HepG2 (cell line): ENCODE measurements around the gene FAM187B. TPM values are rescaled to one million over a fixed set of nuclear protein-coding genes. Genes with fewer than 3 reads are reported as not detected.
A peak's percentile ranks its signal among the peaks of the same experiment; 100 is the strongest.

Source experiments
- ATAC-seq: fragments of 200-7000 bp; cut with Tn5 transposase; 3 replicates; pipeline ENCODE4 v1.9.1; 2020; ENCODE audit warnings: mild to moderate bottlenecking, moderate library complexity
- BruUV-seq: library from RNA; stranded (reverse); fragments of 400-500 nt; replicated peaks from 2 replicates; lab custom pipeline; 2021; lab: Mats Ljungman, UMichigan
- CTCF ChIA-PET: fragments of 300-600 bp; formaldehyde crosslinking; extraction: SDS; loops from one replicate; lab custom pipeline; 2021; ENCODE audit warnings: low total read pairs, inconsistent platforms, low intra/inter-chr PET ratio; lab: Yijun Ruan, JAX
- POLR2A ChIA-PET: fragments of 350-600 bp; sonication (Branson Sonifier 250); formaldehyde crosslinking; loops from one replicate; lab custom pipeline; 2020; ENCODE audit warnings: antibody characterized with exemption, inconsistent platforms; lab: Yijun Ruan, JAX
- DNase-seq: peaks from one replicate; pipeline ENCODE4 v3.0.0-alpha.2; 2015; ENCODE audit warnings: low spot score
- FAIRE-seq: peaks from 3 replicates; lab custom pipeline; 2011; peaks lifted over from hg19 to GRCh38; lab: Jason Lieb, UNC
- H2AFZ ChIP-seq: one replicate; pipeline ENCODE4 v1.6.1; 2011; ENCODE audit warnings: low read length, inconsistent platforms
- H3K27ac ChIP-seq: fragments of 300-600 bp; 3 replicates; pipeline ENCODE4 v1.8.0; 2011; ENCODE audit warnings: mixed run types, mild to moderate bottlenecking, mixed read lengths, low read length, inconsistent platforms; ENCODE audit not compliant: insufficient read depth; ENCODE audit errors: extremely low read length
- H3K27me3 ChIP-seq, 2 experiments: fragments of 200-600 bp in 1 of 2; 2 replicates in 1 of 2; 3 replicates in 1 of 2; pipeline versions ENCODE4 v1.6.0 to v1.8.0; 2011; ENCODE audit warnings: low read length in 2 of 2, mild to moderate bottlenecking in 2 of 2, moderate library complexity in 2 of 2, inconsistent platforms in 1 of 2; ENCODE audit not compliant: insufficient read depth in 2 of 2, control insufficient read depth in 1 of 2
- H3K36me3 ChIP-seq, 2 experiments: fragments of 200-600 bp in 1 of 2; replicated peaks in 1 of 2; 2 replicates in 1 of 2; 3 replicates in 1 of 2; pipeline versions ENCODE4 v1.5.1 to v1.8.0; 2011; ENCODE audit warnings: low read length in 2 of 2, inconsistent platforms in 1 of 2; ENCODE audit not compliant: insufficient read depth in 2 of 2, control insufficient read depth in 1 of 2
- H3K4me1 ChIP-seq: 2 replicates; pipeline ENCODE4 v1.5.1; 2012; ENCODE audit warnings: low read length, inconsistent platforms; ENCODE audit not compliant: insufficient read depth
- H3K4me2 ChIP-seq: 2 replicates; pipeline ENCODE4 v1.6.0; 2011; ENCODE audit warnings: low read depth, low read length, inconsistent platforms
- H3K4me3 ChIP-seq, 3 experiments: fragments of 200-600 bp in 1 of 3; sonication (generic), shearing (Covaris generic) in 1 of 3; replicated peaks in 1 of 3; 2 replicates each; pipeline ENCODE4 v1.5.1; 2011 to 2016; ENCODE audit warnings: low read length in 3 of 3, inconsistent platforms in 2 of 3, low read depth in 2 of 3, mild to moderate bottlenecking in 2 of 3, control low read depth in 1 of 3, mixed read lengths in 1 of 3; ENCODE audit not compliant: insufficient read depth in 1 of 3
- H3K79me2 ChIP-seq: one replicate; pipeline ENCODE4 v1.6.1; 2011; ENCODE audit warnings: low read length, inconsistent platforms; ENCODE audit not compliant: insufficient read depth
- H3K9ac ChIP-seq: 2 replicates; pipeline ENCODE4 v1.6.0; 2011; ENCODE audit warnings: mild to moderate bottlenecking, low read depth, low read length, inconsistent platforms; ENCODE audit not compliant: insufficient read depth
- H3K9me3 ChIP-seq: 2 replicates; pipeline ENCODE4 v1.5.1; 2012; ENCODE audit warnings: mild to moderate bottlenecking, low read length
- H4K20me1 ChIP-seq: 2 replicates; pipeline ENCODE4 v1.6.0; 2011; ENCODE audit warnings: inconsistent platforms, mild to moderate bottlenecking, low read length, moderate library complexity; ENCODE audit not compliant: insufficient read depth
- ARNT2 ChIP-seq: sonication (generic); formaldehyde crosslinking; IDR thresholded peaks from 2 replicates; pipeline ENCODE4 v1.8.0; 2022; ENCODE audit warnings: mild to moderate bottlenecking, low read depth, missing genetic modification reagents, moderate library complexity
- CREB1 ChIP-seq, 2 experiments: fragments of 450-650 bp in 1 of 2; IDR thresholded peaks; 2 replicates each; pipeline ENCODE4 v1.6.1; 2016 to 2017; ENCODE audit warnings: control low read depth in 1 of 2, mild to moderate bottlenecking in 1 of 2, missing compliant biosample characterization in 1 of 2, missing genetic modification characterization in 1 of 2
- HHEX ChIP-seq: IDR thresholded peaks from 2 replicates; pipeline ENCODE4 v1.6.1; 2016; ENCODE audit warnings: control low read depth
- HNF4A ChIP-seq: sonication (generic); formaldehyde crosslinking; IDR thresholded peaks from 2 replicates; pipeline ENCODE4 v1.4.0; 2020; ENCODE audit warnings: missing genetic modification reagents
- JUN ChIP-seq: sonication (generic); formaldehyde crosslinking; IDR thresholded peaks from 2 replicates; pipeline ENCODE4 v1.4.0; 2020; ENCODE audit warnings: mild to moderate bottlenecking, missing genetic modification reagents
- JUND ChIP-seq: sonication (generic); formaldehyde crosslinking; IDR thresholded peaks from 2 replicates; pipeline ENCODE4 v1.8.0; 2022; ENCODE audit warnings: mild to moderate bottlenecking, missing genetic modification reagents
- KLF16 ChIP-seq, 2 experiments: sonication (generic) in 1 of 2; formaldehyde crosslinking in 1 of 2; IDR thresholded peaks; 2 replicates each; pipeline versions ENCODE4 v1.6.1 to v1.8.0; 2016 to 2023; ENCODE audit warnings: missing genetic modification reagents in 2 of 2, missing compliant biosample characterization in 1 of 2
- NR2C2 ChIP-seq: sonication (generic); formaldehyde crosslinking; IDR thresholded peaks from 2 replicates; pipeline ENCODE4 v1.4.0; 2020; ENCODE audit warnings: missing genetic modification reagents, mild to moderate bottlenecking, moderate library complexity, borderline replicate concordance
- NR2F1 ChIP-seq, 2 experiments: fragments of 450-650 bp in 1 of 2; formaldehyde crosslinking in 1 of 2; IDR thresholded peaks; 2 replicates each; pipeline versions ENCODE4 v1.5.0 to v1.6.1; 2016 to 2020; ENCODE audit warnings: mild to moderate bottlenecking in 1 of 2, missing compliant biosample characterization in 1 of 2, missing genetic modification reagents in 1 of 2, moderate library complexity in 1 of 2
- NR2F6 ChIP-seq, 2 experiments: IDR thresholded peaks; 2 replicates each; pipeline ENCODE4 v1.6.1; 2016; ENCODE audit warnings: antibody characterized with exemption in 1 of 2, mild to moderate bottlenecking in 1 of 2
- RAD21 ChIP-seq: fragments of 450-650 bp; formaldehyde crosslinking; IDR thresholded peaks from 2 replicates; pipeline ENCODE4 v1.5.0; 2020; ENCODE audit warnings: mild to moderate bottlenecking
- SIX1 ChIP-seq: sonication (generic); formaldehyde crosslinking; IDR thresholded peaks from 2 replicates; pipeline ENCODE4 v1.4.0; 2020; ENCODE audit warnings: missing genetic modification reagents, borderline replicate concordance
- SIX4 ChIP-seq: sonication (generic); formaldehyde crosslinking; IDR thresholded peaks from 2 replicates; pipeline ENCODE4 v1.4.0; 2020; ENCODE audit warnings: missing genetic modification reagents
- TEAD2 ChIP-seq: sonication (generic); formaldehyde crosslinking; IDR thresholded peaks from 2 replicates; pipeline ENCODE4 v1.9.0; 2021; ENCODE audit warnings: missing genetic modification reagents
- ZBTB38 ChIP-seq: sonication (generic); formaldehyde crosslinking; IDR thresholded peaks from 2 replicates; pipeline ENCODE4 v1.5.1; 2020; ENCODE audit warnings: mild to moderate bottlenecking, missing genetic modification reagents
- ZNF432 ChIP-seq: sonication (generic); formaldehyde crosslinking; IDR thresholded peaks from 2 replicates; pipeline ENCODE4 v1.5.0; 2020; ENCODE audit warnings: missing genetic modification reagents, mild to moderate bottlenecking, borderline replicate concordance
- ZNF660 ChIP-seq: sonication (generic); formaldehyde crosslinking; IDR thresholded peaks from 2 replicates; pipeline ENCODE4 v1.5.1; 2020; ENCODE audit warnings: mild to moderate bottlenecking, low read depth, missing genetic modification reagents, borderline replicate concordance
- WGBS: methylation state at CpG from one replicate; pipeline ENCODE4 v1.1.6; 2017; ENCODE audit warnings: low lambda C conversion rate; 5-methylcytosine and 5-hydroxymethylcytosine counted together
- in situ Hi-C: cut with HindIII; loops from 2 replicates; pipeline ENCODE4 v1.10.0; 2017; ENCODE audit warnings: low pct_unique_long_range_greater_than_20kb; ENCODE audit not compliant: extremely low pct_ligation_motif_present
- intact Hi-C: fragments of 100-400 bp; cut with micrococcal nuclease; formaldehyde crosslinking; loops from one replicate; pipeline ENCODE4 v1.10.0; 2022; ENCODE audit not compliant: unreplicated experiment
- polyA plus RNA-seq, 8 experiments: library from polyadenylated mRNA; depleted of rRNA in 3 of 8; stranded (reverse) in 7 of 8; unstranded in 1 of 8; fragments of >200 nt; fragmentation: Illumina TruSeq in 4 of 8; extraction: Trizol in 4 of 8; gene quantifications; 2 replicates each; pipeline versions ENCODE4 v1.2.1 to v1.2.3, GENCODE V29; 2011 to 2016; ENCODE audit warnings: low read depth in 4 of 8, missing spikeins in 1 of 8, mixed read lengths in 1 of 8; ENCODE audit not compliant: insufficient read depth in 1 of 8
- total RNA-seq, 5 experiments: library from RNA; depleted of rRNA; stranded (reverse); fragments of >200 nt; fragmentation: Illumina TruSeq; extraction: Trizol; gene quantifications; 2 replicates each; pipeline ENCODE4 v1.2.3, GENCODE V29; 2016; ENCODE audit warnings: low read depth in 1 of 5
- TF ChIP-seq, protein P1 (sequence below): IDR thresholded peaks from 2 replicates; pipeline ENCODE4 v1.6.1; 2016; ENCODE audit warnings: low read depth, borderline replicate concordance
- TF ChIP-seq, protein P2 (sequence below): sonication (generic); formaldehyde crosslinking; conservative IDR thresholded peaks from 2 replicates; pipeline ENCODE4 v1.8.0; 2022; ENCODE audit warnings: missing genetic modification reagents
- TF ChIP-seq, protein P3 (sequence below): sonication (generic); formaldehyde crosslinking; IDR thresholded peaks from 2 replicates; pipeline ENCODE4 v1.4.0; 2020; ENCODE audit warnings: low read depth, mild to moderate bottlenecking, missing genetic modification reagents

Gene FAM187B
- total and polyA plus RNA-seq, 2 of the 13 experiments (the other 11 are each of a cell fraction or from before 2014, with no cell fraction given) = not detected

DNA sequence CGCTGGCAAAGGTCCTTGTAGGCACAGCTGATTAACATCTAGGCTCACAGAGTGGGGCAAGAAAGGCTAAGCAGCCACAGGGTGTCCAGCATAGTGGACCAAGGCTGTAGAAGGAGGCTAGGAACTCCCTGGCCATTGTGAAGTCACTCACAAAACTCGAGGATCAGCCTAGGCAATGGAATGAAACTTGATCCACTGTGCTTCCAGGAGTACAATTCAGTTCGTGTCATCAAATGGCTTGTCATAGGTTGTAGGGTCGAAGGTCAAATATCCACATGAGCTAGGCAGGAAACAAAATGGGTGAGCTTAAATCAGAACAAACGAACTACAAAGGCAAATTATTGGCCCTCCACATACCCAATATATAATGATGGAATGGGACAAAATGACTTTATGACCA, 4.4 kb upstream of the FAM187B start:
- Histone ChIP-seq H2AFZ (no peak overlapping the region), H3K79me2 (no peaks in the 10 kb centered on the region), H4K20me1 (no peaks in the 10 kb centered on the region), H3K27me3 (no peaks in the 10 kb centered on the region), H3K4me3 (no peak overlapping the region), H3K4me2 (no peak overlapping the region), H3K36me3 (no peaks in the 10 kb centered on the region), H3K9me3 (no peaks in the 10 kb centered on the region), H3K27ac (no peak overlapping the region), H3K9ac (no peak overlapping the region), H3K4me1 (peaks cover 8% of the 10 kb centered on the region; the same call in 1 of the 2 replicates)
- TF ChIP-seq HNF4A (CRISPR knock-in tag) (0 out of 2 replicates have a peak, but pooled peaks have one; percentile 18), JUN (CRISPR knock-in tag) (no peak), ARNT2 (no peak), ZNF660 (CRISPR knock-in tag) (no peak), ZNF432 (CRISPR knock-in tag) (no peak), SIX1 (peak; percentile 77; the same call in 1 of the 2 replicates), SIX4 (CRISPR knock-in tag) (0 out of 2 replicates have a peak, but pooled peaks have one; percentile 45), RAD21 (no peak), CREB1 (IDR thresholded peaks at IDR 0.05) (peak; percentile 53), CREB1 (CRISPR knock-in tag; IDR thresholded peaks at IDR 0.05) (no peak), KLF16 (CRISPR knock-in tag; IDR thresholded peaks at IDR 0.05) (no peak), NR2F1 (CRISPR knock-in tag; IDR thresholded peaks at IDR 0.05) (0 out of 4 replicates have a peak, but pooled peaks have one; percentile 30 to 32), NR2C2 (CRISPR knock-in tag) (peak; percentile 40; the same call in 1 of the 2 replicates), NR2F6 (IDR thresholded peaks at IDR 0.05) (peak; percentile 42; the same call in 1 of the 2 replicates), NR2F6 (CRISPR knock-in tag; IDR thresholded peaks at IDR 0.05) (peak; percentile 56), TEAD2 (CRISPR knock-in tag) (no peak), ZBTB38 (no peak), JUND (CRISPR knock-in tag) (no peak), HHEX (CRISPR knock-in tag) (no peak)
- TF ChIP-seq, protein P1, sequence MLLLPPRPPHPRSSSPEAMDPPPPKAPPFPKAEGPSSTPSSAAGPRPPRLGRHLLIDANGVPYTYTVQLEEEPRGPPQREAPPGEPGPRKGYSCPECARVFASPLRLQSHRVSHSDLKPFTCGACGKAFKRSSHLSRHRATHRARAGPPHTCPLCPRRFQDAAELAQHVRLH (CRISPR knock-in tag) = no peak
- TF ChIP-seq, protein P2, sequence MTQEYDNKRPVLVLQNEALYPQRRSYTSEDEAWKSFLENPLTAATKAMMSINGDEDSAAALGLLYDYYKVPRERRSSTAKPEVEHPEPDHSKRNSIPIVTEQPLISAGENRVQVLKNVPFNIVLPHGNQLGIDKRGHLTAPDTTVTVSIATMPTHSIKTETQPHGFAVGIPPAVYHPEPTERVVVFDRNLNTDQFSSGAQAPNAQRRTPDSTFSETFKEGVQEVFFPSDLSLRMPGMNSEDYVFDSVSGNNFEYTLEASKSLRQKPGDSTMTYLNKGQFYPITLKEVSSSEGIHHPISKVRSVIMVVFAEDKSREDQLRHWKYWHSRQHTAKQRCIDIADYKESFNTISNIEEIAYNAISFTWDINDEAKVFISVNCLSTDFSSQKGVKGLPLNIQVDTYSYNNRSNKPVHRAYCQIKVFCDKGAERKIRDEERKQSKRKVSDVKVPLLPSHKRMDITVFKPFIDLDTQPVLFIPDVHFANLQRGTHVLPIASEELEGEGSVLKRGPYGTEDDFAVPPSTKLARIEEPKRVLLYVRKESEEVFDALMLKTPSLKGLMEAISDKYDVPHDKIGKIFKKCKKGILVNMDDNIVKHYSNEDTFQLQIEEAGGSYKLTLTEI (CRISPR knock-in tag) = no peak
- TF ChIP-seq, protein P3, sequence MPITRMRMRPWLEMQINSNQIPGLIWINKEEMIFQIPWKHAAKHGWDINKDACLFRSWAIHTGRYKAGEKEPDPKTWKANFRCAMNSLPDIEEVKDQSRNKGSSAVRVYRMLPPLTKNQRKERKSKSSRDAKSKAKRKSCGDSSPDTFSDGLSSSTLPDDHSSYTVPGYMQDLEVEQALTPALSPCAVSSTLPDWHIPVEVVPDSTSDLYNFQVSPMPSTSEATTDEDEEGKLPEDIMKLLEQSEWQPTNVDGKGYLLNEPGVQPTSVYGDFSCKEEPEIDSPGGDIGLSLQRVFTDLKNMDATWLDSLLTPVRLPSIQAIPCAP (CRISPR knock-in tag) = no peak
- BruUV-seq = no TSS peak
- DNase-seq (peak; percentile 21), FAIRE-seq (no peak), ATAC-seq (no peak)
- in situ Hi-C loops = no loop called here
- intact Hi-C loops = no loop called here
- ChIA-PET CTCF (no interaction called here), POLR2A (no interaction called here)
- WGBS = 16% methylated on average over 5 of the region's 5 CpGs
